Retinal pigment epithelial cell (primary cell): ENCODE measurements around the gene FBN1.

ENCODE experiments used
- DNase-seq: peaks from one replicate; pipeline ENCODE4 v3.0.0-alpha.2; 2010; ENCODE audit warnings: low read depth
- H3K4me3 ChIP-seq: 2 replicates; pipeline ENCODE4 v1.5.1; 2011; ENCODE audit warnings: mild to moderate bottlenecking, low read length, control low read depth, moderate library complexity
- TF ChIP-seq, protein P1 (sequence below): conservative IDR thresholded peaks from 2 replicates; pipeline ENCODE4 v1.5.1; 2011; ENCODE audit warnings: low read depth, low read length, control low read depth, inconsistent platforms

FBN1 gene

DNA sequence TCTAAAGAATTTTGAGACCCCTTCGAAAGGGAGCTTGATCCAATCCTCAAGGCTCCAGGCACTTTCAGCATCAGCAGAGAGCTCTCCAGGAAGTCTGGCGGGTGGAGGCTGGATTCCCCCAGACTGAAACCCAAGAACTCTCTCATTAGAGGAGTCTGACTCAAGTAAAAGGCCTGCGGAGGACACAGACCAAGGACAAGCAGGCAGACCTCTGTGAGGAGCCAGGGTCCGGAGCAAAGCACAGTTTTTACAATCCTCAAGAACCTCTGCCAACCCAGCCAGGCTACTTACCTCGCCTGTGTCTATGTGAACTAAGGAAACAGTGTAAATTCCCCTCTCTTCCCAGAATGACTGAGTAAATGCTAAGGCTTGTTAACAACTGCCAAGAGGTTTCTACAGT lies 86.2 kb downstream of the FBN1 start:
- TF ChIP-seq, protein P1, sequence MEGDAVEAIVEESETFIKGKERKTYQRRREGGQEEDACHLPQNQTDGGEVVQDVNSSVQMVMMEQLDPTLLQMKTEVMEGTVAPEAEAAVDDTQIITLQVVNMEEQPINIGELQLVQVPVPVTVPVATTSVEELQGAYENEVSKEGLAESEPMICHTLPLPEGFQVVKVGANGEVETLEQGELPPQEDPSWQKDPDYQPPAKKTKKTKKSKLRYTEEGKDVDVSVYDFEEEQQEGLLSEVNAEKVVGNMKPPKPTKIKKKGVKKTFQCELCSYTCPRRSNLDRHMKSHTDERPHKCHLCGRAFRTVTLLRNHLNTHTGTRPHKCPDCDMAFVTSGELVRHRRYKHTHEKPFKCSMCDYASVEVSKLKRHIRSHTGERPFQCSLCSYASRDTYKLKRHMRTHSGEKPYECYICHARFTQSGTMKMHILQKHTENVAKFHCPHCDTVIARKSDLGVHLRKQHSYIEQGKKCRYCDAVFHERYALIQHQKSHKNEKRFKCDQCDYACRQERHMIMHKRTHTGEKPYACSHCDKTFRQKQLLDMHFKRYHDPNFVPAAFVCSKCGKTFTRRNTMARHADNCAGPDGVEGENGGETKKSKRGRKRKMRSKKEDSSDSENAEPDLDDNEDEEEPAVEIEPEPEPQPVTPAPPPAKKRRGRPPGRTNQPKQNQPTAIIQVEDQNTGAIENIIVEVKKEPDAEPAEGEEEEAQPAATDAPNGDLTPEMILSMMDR, result no peak
- no peak overlapping the region for H3K4me3 ChIP-seq
- no peak for DNase-seq

DNA sequence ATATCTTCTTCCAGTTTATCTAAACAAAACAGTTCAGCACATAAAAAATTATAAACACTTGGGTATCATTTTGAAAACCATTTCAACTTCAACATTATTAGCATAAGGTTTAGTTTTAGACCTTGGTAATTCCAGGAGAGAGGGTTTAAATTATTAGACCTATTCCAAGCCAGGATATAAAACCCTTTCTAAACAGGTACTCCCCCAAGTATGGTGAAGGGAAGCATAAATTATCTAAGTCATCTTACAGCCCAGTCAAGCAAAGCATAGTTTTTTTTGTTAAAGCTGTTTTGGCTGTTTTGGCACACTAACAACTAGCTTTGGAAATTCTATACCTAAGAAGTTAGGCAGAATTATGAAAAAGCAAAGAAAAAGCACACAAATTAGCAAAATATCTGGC lies 87.3 kb downstream of the FBN1 start:
- no peak for DNase-seq
- H3K4me3 ChIP-seq, result no peak overlapping the region
- TF ChIP-seq, protein P1, result no peak

DNA sequence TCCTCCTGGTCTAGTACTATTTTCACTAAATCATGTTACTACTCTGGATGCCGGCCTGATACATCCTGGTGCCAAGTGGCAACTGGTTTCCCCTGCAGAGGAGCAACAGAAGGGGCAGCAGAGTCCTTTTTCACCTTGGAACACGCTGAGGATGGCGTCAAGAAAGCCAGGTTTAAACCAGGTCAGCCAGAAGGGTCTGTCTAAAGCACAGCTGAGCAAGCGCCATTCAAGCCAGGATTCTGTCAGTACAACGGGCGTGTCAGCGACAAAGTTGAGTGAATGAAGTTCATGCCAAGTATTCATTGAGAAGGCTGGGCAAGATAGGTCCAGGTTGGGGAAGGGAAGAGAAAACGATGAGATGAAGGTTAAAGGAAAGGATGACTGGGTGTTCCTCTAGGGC lies 88.2 kb downstream of the FBN1 start:
- TF ChIP-seq, protein P1, result no peak
- H3K4me3 ChIP-seq, result no peak overlapping the region
- no peak for DNase-seq

DNA sequence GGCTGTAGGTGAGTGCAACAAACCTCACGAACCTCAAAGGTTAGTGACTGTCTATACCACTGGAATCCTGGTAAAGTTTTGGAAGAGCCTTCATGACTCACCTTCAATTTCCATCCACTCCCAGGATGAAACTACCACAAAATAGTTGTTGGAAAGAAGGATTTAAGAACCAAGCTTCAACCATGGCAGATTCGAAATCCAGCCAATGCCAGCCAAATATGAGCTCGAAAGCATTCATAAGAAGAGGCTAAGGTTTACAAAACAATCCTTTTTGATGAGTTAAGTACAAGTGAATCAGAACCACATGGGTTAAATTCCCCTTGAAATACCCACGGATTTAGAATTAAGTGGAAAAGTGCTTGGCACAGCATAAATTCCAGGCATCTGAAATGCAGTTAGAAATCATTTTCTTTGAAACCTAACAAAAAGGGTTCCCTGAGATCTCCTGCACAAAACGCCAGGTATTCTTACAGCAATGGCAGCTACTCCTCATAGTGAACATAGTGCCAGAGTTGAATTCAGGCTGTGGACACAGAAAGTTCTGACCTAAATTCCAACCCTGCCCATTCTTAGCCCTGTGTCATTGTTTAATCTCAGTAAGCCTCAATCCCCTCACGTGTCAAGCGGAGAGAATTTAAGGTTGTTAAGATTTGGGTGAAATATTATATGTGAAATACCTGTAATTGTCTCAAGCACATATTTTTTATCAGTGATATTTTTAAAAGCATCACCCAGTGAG lies 89.2 kb downstream of the FBN1 start:
- H3K4me3 ChIP-seq, result no peak overlapping the region
- TF ChIP-seq, protein P1, result no peak
- DNase-seq, result no peak

DNA sequence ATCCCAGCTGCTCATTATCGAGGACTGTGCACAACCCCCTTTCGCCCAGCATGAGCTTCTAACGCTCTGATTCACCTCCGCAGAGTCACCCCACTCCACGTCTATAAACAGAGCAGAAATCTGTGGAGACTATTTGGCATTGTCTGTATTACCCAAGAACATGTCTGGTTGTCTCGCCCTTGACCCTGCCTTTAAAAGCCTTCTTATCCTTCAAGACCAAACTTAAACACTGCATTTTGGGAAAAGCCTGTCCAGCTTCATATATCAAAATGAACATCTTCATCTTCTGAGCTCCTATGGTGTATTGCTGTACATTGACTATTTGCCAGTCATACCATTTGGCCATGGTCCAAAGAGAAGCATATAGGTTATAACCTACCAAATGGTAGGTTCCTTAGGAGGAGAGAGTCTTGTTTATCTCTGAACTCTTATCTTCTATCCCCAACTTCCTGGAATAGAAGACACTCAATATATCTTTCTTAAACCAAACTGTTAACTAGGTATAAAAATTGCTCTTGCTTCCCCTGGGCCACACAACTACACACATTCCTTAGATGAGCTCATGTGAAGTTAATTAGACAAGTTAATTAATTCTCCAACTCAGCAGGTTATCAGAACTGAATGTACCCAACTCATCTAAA lies 90.1 kb downstream of the FBN1 start:
- H3K4me3 ChIP-seq, result no peak overlapping the region
- DNase-seq, result no peak
- TF ChIP-seq, protein P1, result no peak

DNA sequence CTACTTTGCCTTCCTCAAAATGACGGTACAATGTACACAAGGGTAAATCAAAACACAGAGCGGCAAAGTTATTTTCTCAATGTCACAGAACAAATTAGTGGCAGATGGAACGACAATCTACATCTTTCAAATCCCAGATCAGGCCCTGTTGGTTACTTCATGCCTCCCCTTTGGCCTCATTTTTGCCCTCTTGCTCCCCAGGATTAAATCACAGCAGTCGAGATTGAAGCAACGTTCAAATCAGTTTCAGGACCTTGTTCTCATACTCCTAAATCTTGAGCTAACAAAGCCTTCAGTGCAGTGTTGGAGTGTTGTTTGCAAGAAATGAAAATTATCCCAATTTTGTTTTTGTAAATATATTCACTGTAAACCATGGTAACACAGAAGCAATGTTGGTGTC lies 91.4 kb downstream of the FBN1 start:
- no peak overlapping the region for H3K4me3 ChIP-seq
- TF ChIP-seq, protein P1, result no peak
- DNase-seq, result no peak

DNA sequence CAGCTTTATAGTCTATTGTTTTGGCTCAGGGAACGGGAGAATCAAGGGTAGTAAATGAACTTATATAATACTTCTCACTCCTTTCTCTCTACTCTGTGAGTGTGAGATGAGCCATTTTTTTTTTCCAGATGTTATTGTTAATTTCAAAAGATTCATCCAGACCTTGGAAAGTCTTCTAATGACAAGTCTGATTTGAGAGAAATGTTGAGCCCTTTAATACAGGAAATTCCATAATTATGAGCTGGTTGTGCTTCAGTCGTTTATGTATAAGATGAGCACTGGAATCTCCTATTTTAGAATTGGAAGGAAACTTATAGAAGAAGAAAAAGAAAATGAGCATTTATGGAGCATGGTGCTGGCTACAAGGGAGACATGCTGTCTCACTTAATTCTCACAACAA lies 92.0 kb downstream of the FBN1 start:
- no peak for DNase-seq
- TF ChIP-seq, protein P1, result no peak
- H3K4me3 ChIP-seq, result no peak overlapping the region
